ENCODE results near the gene CEP72. TPM values are rescaled to one million over a fixed set of nuclear protein-coding genes. Genes with fewer than 3 reads are reported as not detected.

Gene CEP72
- total RNA-seq, 1 experiment from 2014 or later = 24.8 TPM

GRCh38 chr5:657570-657969 is 45.4 kb downstream of the CEP72 start:
- Histone ChIP-seq H3K9me3 (ENCODE audit: control insufficient read depth, low read depth, low read length) (no peaks in the 10 kb centered on the region), H3K9ac (ENCODE audit: extremely low read depth, insufficient read length, low read length) (no peak overlapping the region), H3K14ac (ENCODE audit: insufficient read depth, low read length) (no peak overlapping the region), H3K56ac (ENCODE audit: insufficient read length, low read depth, low read length) (no peak overlapping the region), H2AK5ac (ENCODE audit: insufficient read length, low read length) (no peak overlapping the region), H3K79me2 (ENCODE audit: insufficient read depth, low read length) (no peaks in the 10 kb centered on the region), H2BK20ac (ENCODE audit: low read depth, low read length, poor library complexity, severe bottlenecking) (no peak overlapping the region), H4K91ac (ENCODE audit: insufficient read length, low read depth, low read length) (no peak overlapping the region), H4K20me1 (ENCODE audit: control insufficient read depth, insufficient read depth, insufficient read length) (no peaks in the 10 kb centered on the region), H3T11ph (ENCODE audit: low read length) (no peak overlapping the region), H3K4ac (ENCODE audit: low read depth, low read length) (no peak overlapping the region), H2BK120ac (ENCODE audit: low read depth, low read length, poor library complexity, severe bottlenecking) (no peak overlapping the region), H3K23ac (ENCODE audit: insufficient read length, low read depth, low read length) (no peak overlapping the region), H2BK15ac (ENCODE audit: low read depth, low read length) (no peak overlapping the region), H2AFZ (ENCODE audit: low read length) (no peak overlapping the region), H4K5ac (ENCODE audit: insufficient read length, low read depth, low read length) (no peak overlapping the region), H3K79me1 (ENCODE audit: insufficient read depth, low read depth, low read length, poor library complexity, severe bottlenecking) (no peaks in the 10 kb centered on the region), H3K4me1 (ENCODE audit: insufficient read depth, low read length) (no peaks in the 10 kb centered on the region), H4K8ac (replicated peaks; ENCODE audit: insufficient read length, low read depth, low read length) (no peak overlapping the region), H3K18ac (ENCODE audit: insufficient read length, low read depth, low read length) (no peak overlapping the region), H2BK5ac (ENCODE audit: insufficient read length, low read length) (no peak overlapping the region), H3K27ac (ENCODE audit: insufficient read length, low read depth, low read length) (no peak overlapping the region), H3K23me2 (ENCODE audit: insufficient read length, low read depth, low read length, poor library complexity, severe bottlenecking) (no peaks in the 10 kb centered on the region), H3K27me3 (ENCODE audit: insufficient read depth, low read length) (no peaks in the 10 kb centered on the region), H2BK12ac (ENCODE audit: insufficient read length, low read depth, low read length) (no peak overlapping the region), H3K4me2 (ENCODE audit: insufficient read depth, insufficient read length, low read length) (no peak overlapping the region)
- WGBS (ENCODE audit: extremely low coverage, insufficient read length, low lambda C conversion rate) = no CpG with 5 or more reads among the region's 6 CpGs
- Mint-ChIP-seq H3K4me1 (no peaks in the 10 kb centered on the region), H3K4me3 (no peak overlapping the region), H3K27me3 (ENCODE audit: low read depth) (no peaks in the 10 kb centered on the region; the same call in 1 of the 2 replicates), H3K9me3 (peaks cover 2 to 9% of the 10 kb centered on the region in 2 experiments; a peak in 2 of 5 replicates), H3K36me3 (ENCODE audit: insufficient read depth in 1 of 3, low read depth in 3 of 3) (peaks cover 56 to 84% (median 75%) of the 10 kb centered on the region in 3 experiments), H3K27ac (no peak overlapping the region)
- TF ChIP-seq, protein P1, sequence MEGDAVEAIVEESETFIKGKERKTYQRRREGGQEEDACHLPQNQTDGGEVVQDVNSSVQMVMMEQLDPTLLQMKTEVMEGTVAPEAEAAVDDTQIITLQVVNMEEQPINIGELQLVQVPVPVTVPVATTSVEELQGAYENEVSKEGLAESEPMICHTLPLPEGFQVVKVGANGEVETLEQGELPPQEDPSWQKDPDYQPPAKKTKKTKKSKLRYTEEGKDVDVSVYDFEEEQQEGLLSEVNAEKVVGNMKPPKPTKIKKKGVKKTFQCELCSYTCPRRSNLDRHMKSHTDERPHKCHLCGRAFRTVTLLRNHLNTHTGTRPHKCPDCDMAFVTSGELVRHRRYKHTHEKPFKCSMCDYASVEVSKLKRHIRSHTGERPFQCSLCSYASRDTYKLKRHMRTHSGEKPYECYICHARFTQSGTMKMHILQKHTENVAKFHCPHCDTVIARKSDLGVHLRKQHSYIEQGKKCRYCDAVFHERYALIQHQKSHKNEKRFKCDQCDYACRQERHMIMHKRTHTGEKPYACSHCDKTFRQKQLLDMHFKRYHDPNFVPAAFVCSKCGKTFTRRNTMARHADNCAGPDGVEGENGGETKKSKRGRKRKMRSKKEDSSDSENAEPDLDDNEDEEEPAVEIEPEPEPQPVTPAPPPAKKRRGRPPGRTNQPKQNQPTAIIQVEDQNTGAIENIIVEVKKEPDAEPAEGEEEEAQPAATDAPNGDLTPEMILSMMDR (conservative IDR thresholded peaks at IDR 0.05) = no peak
- no peak for DNase-seq

Data from H9 (cell line).